ENCODE measurements around the gene SLC24A5.

The SLC24A5 gene

GRCh38 chr15:48190932-48191573 lies 70.3 kb downstream of the SLC24A5 start:
- peak; percentile 33 for DNase-seq (ENCODE audit: low spot score)

DNA sequence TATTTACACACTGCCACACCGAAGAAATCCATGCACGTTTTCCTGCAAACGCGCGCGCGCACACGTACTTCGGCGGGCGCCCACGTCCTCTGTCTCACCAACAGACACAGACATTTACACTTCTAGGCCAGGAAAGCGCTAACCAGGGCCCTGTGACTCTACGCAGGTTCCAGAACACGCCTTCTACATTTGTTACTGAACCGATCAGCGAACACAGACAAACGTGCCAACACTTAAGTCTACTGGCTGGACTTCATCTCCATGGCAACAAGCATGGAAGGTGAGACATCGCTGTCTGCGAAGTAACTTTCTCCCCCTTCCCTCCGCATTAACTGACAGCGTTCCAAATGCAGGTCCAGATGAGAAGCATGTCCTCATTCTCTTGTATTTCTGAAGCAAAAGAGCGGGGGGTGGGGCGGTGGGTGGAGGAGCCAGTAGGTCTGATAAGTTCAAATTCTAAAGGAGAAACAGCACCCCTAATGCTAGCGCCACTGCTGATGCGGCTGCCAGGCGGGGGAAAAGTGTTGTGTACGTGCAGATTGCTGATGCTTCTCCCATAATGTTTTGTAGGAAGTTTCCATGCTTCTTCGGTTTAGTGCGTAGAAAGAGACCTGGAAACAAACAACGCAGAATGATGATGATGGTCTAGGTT lies 70.9 kb downstream of the SLC24A5 start, which contains the start of gene CTXN2:
Gene CTXN2, plus strand, starts transcription at position 92 of the 652 bp plus-strand sequence. CDS start 9,636 bp downstream, outside the sequence.
- no peak for DNase-seq (ENCODE audit: low spot score)
